Mammary microvascular endothelial cell (primary cell): ENCODE results near the gene KRTAP5-11. TPM values are rescaled to one million over a fixed set of nuclear protein-coding genes. Genes with fewer than 3 reads are reported as not detected.

ENCODE experiments used
- total RNA-seq: library from RNA; depleted of rRNA; stranded (reverse); fragments of >200 nt; gene quantifications from 2 replicates; pipeline ENCODE4 v1.2.3, GENCODE V29; 2015

Gene KRTAP5-11, protein sequence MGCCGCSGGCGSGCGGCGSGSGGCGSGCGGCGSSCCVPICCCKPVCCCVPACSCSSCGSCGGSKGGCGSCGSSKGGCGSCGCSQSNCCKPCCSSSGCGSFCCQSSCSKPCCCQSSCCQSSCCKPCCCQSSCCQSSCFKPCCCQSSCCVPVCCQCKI
- not detected in 2 replicates for total RNA-seq

DNA sequence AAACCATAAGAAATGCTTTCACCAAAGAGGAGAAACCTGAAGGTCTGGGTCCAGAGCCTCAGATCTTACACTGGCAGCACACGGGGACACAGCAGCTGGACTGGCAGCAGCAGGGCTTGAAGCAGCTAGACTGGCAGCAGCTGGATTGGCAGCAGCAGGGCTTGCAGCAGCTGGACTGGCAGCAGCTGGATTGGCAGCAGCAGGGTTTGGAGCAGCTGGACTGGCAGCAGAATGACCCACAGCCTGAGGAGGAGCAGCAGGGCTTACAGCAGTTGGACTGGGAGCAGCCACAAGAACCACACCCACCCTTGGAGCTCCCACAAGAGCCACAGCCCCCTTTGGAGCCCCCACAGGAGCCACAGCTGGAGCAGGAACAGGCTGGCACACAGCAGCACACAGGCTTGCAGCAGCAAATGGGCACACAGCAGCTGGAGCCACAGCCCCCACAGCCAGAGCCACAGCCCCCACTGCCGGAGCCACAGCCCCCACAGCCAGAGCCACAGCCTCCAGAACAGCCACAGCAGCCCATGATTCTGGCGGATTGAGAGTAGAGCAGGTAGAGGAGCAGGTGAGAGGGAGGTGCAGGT lies at the start of gene KRTAP5-11:
Gene KRTAP5-11, minus strand, starts transcription at position 567 of the 587 bp plus-strand sequence. Its CDS starts 38 bp downstream, at position 529.

GRCh38 chr11:71565263-71565662 lies 17.4 kb downstream of the KRTAP5-11 start, which contains the start of gene KRTAP5-10:
Gene KRTAP5-10 (plus strand): TSS chr11:71565563. CDS start chr11:71565588, 25 bp downstream.

GRCh38 chr11:71548120-71548519 lies 34.6 kb downstream of the KRTAP5-11 start, which contains the start of gene KRTAP5-9:
Gene KRTAP5-9 (plus strand): TSS chr11:71548420. CDS start chr11:71548658, 238 bp downstream.

GRCh38 chr11:71537977-71538665 lies 44.6 kb downstream of the KRTAP5-11 start, which contains the start of gene KRTAP5-8:
Gene KRTAP5-8 (plus strand): TSS chr11:71538025. CDS start chr11:71538056, 31 bp downstream.

Other genes with a start within 250 kb of the KRTAP5-11 start
- 54.8 and 61.7 TPM in 2 replicates for gene DHCR7, start 134.5 kb downstream of the KRTAP5-11 start, total RNA-seq
- 65.7 and 70.7 TPM in 2 replicates for gene NADSYN1, start 129.7 kb downstream of the KRTAP5-11 start, total RNA-seq
- gene KRTAP5-7, start 55.6 kb downstream of the KRTAP5-11 start, total RNA-seq: not detected in 2 replicates
- not detected in 2 replicates for gene KRTAP5-8, start 44.9 kb downstream of the KRTAP5-11 start, total RNA-seq
- gene KRTAP5-9, start 34.5 kb downstream of the KRTAP5-11 start, total RNA-seq: 0.20 TPM in 1 of 2 replicates, not detected in the other
- not detected in 2 replicates for gene KRTAP5-10, start 17.3 kb downstream of the KRTAP5-11 start, total RNA-seq